ELF-1 (cell line): ENCODE data around the gene UQCRC1.

Experiments
- DNase-seq: peaks from one replicate; pipeline ENCODE4 v3.0.0-alpha.2; 2016; ENCODE audit warnings: low read depth, low spot score

The UQCRC1 gene

GRCh38 chr3:48599077-48599501, 10.4 kb downstream of the UQCRC1 start:
- no peak for DNase-seq

- peak; percentile 96 for DNase-seq
These were observed 10.9 kb downstream of the UQCRC1 start for GRCh38 chr3:48598323-48599076.

GRCh38 chr3:48597408-48597800, 12.0 kb downstream of the UQCRC1 start:
- no peak for DNase-seq

- DNase-seq = no peak
These were observed 12.6 kb downstream of the UQCRC1 start for GRCh38 chr3:48596676-48597407.

GRCh38 chr3:48596157-48596556, 13.3 kb downstream of the UQCRC1 start:
- DNase-seq = no peak

GRCh38 chr3:48595526-48596121, 13.8 kb downstream of the UQCRC1 start:
- DNase-seq = peak; percentile 87

GRCh38 chr3:48595075-48595525, 14.3 kb downstream of the UQCRC1 start, which contains the start of gene COL7A1:
Gene COL7A1 (minus strand): TSS chr3:48595329. CDS start chr3:48595159, 170 bp downstream.
- DNase-seq = peak; percentile 15

GRCh38 chr3:48594417-48595049, 14.9 kb downstream of the UQCRC1 start:
- peak; percentile 74 for DNase-seq

GRCh38 chr3:48593337-48593736, 16.1 kb downstream of the UQCRC1 start:
- DNase-seq = no peak

GRCh38 chr3:48592519-48593087, 16.8 kb downstream of the UQCRC1 start:
- no peak for DNase-seq

- DNase-seq = no peak
These were observed 17.4 kb downstream of the UQCRC1 start for GRCh38 chr3:48591886-48592518.

- DNase-seq = no peak
These were observed 18.0 kb downstream of the UQCRC1 start for GRCh38 chr3:48591436-48591835.

- DNase-seq = no peak
These were observed 21.2 kb downstream of the UQCRC1 start for GRCh38 chr3:48588230-48588629.

- DNase-seq = no peak
These were observed 21.8 kb downstream of the UQCRC1 start for GRCh38 chr3:48587686-48588085.

- no peak for DNase-seq
These were observed 24.0 kb downstream of the UQCRC1 start for GRCh38 chr3:48585411-48585810.

- DNase-seq = no peak
These were observed 24.6 kb downstream of the UQCRC1 start for GRCh38 chr3:48584836-48585235.

GRCh38 chr3:48581621-48582481, 27.6 kb downstream of the UQCRC1 start:
- DNase-seq = no peak

GRCh38 chr3:48576647-48577046, 32.8 kb downstream of the UQCRC1 start:
- DNase-seq = no peak

GRCh38 chr3:48575366-48575765, 34.1 kb downstream of the UQCRC1 start:
- DNase-seq = no peak

GRCh38 chr3:48573973-48574585, 35.4 kb downstream of the UQCRC1 start:
- no peak for DNase-seq
